K562 (cell line): ENCODE data around the gene RFPL1.

Source experiments
- BRD9 ChIP-seq: fragments of 450-650 bp; IDR thresholded peaks from 2 replicates; pipeline ENCODE4 v1.6.1; 2018; ENCODE audit warnings: low read depth; ENCODE audit not compliant: partially characterized antibody
- CEBPB ChIP-seq: fragments of 450-650 bp; IDR thresholded peaks from 2 replicates; pipeline ENCODE4 v1.6.1; 2016; ENCODE audit warnings: missing genetic modification characterization, missing compliant biosample characterization
- EP300 ChIP-seq: IDR thresholded peaks from 2 replicates; pipeline ENCODE4 v1.6.1; 2012; ENCODE audit warnings: low read length, improper control_type of control experiment
- GABPA ChIP-seq: fragments of 200-800 bp; sonication (Bioruptor generic); conservative IDR thresholded peaks from 2 replicates; pipeline ENCODE4 v1.6.1; 2016; ENCODE audit warnings: low read depth, missing genetic modification characterization, missing compliant biosample characterization
- JUND ChIP-seq, 2 experiments: IDR thresholded peaks; 2 replicates in 1 of 2; 3 replicates in 1 of 2; pipeline ENCODE4 v1.6.1; 2011; ENCODE audit warnings: borderline replicate concordance in 2 of 2, low read depth in 2 of 2, low read length in 2 of 2, improper control_type of control experiment in 1 of 2, missing biosample characterization in 1 of 2, missing genetic modification characterization in 1 of 2, missing genetic modification reagents in 1 of 2
- MAFK ChIP-seq: IDR thresholded peaks from 2 replicates; pipeline ENCODE4 v1.6.1; 2011; ENCODE audit warnings: low read length, improper control_type of control experiment
- POLR2AphosphoS5 ChIP-seq: IDR thresholded peaks from 2 replicates; pipeline ENCODE4 v1.6.1; 2011; ENCODE audit warnings: mild to moderate bottlenecking, low read depth, low read length, moderate library complexity; ENCODE audit not compliant: control insufficient read depth, insufficient read depth
- SMC3 ChIP-seq: conservative IDR thresholded peaks from 2 replicates; pipeline ENCODE4 v1.6.1; 2011; ENCODE audit warnings: low read depth, low read length, improper control_type of control experiment; ENCODE audit not compliant: insufficient read depth
- ZNF274 ChIP-seq: IDR thresholded peaks from 2 replicates; pipeline ENCODE4 v1.6.1; 2011; ENCODE audit warnings: low read depth, mild to moderate bottlenecking, low read length, moderate library complexity, borderline replicate concordance
- TF ChIP-seq, protein P1 (sequence below), 2 experiments: fragments of 450-650 bp; formaldehyde crosslinking in 1 of 2; IDR thresholded peaks; 2 replicates each; pipeline versions ENCODE4 v1.4.0 to v1.6.1; 2014 to 2020; ENCODE audit warnings: mild to moderate bottlenecking in 2 of 2, borderline replicate concordance in 1 of 2, low read depth in 1 of 2
- TF ChIP-seq, protein P2 (sequence below), 3 experiments: IDR thresholded peaks in 2 of 3; conservative IDR thresholded peaks in 1 of 3; 2 replicates each; pipeline ENCODE4 v1.5.1; 2011 to 2012; ENCODE audit warnings: low read length in 3 of 3, mild to moderate bottlenecking in 3 of 3, control low read depth in 2 of 3, improper control_type of control experiment in 1 of 3, inconsistent platforms in 1 of 3, low read depth in 1 of 3, mixed read lengths in 1 of 3, moderate library complexity in 1 of 3; ENCODE audit not compliant: insufficient read depth in 2 of 3
- TF ChIP-seq, protein P3 (sequence below): sonication (generic); formaldehyde crosslinking; IDR thresholded peaks from 2 replicates; pipeline ENCODE4 v1.8.1; 2023; ENCODE audit warnings: mild to moderate bottlenecking, missing genetic modification reagents
- TF ChIP-seq, protein P4 (sequence below): sonication (generic); formaldehyde crosslinking; IDR thresholded peaks from 2 replicates; pipeline ENCODE4 v1.9.0; 2022; ENCODE audit warnings: mild to moderate bottlenecking, missing genetic modification reagents

DNA sequence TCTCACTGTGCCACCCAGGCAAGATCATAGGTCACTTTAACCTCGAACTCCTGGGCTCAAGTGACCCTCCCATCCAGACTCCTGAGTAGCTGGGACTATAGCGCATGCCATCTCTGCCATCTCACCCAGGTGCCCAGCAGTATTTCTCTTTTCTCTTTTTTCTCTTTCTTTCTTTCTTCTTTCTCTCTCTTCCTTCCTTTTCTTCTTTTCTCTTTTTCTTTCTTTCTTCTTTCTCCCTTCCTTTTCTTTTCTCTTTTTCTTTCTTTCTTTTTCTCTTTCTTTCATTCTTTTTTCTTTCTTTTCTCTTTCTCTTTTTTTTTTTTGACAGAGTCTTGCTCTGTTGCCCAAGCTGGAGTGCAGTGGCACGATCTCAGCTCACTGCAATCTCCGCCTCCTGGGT is 13.5 kb downstream of the RFPL1 start:
- TF ChIP-seq, protein P1, sequence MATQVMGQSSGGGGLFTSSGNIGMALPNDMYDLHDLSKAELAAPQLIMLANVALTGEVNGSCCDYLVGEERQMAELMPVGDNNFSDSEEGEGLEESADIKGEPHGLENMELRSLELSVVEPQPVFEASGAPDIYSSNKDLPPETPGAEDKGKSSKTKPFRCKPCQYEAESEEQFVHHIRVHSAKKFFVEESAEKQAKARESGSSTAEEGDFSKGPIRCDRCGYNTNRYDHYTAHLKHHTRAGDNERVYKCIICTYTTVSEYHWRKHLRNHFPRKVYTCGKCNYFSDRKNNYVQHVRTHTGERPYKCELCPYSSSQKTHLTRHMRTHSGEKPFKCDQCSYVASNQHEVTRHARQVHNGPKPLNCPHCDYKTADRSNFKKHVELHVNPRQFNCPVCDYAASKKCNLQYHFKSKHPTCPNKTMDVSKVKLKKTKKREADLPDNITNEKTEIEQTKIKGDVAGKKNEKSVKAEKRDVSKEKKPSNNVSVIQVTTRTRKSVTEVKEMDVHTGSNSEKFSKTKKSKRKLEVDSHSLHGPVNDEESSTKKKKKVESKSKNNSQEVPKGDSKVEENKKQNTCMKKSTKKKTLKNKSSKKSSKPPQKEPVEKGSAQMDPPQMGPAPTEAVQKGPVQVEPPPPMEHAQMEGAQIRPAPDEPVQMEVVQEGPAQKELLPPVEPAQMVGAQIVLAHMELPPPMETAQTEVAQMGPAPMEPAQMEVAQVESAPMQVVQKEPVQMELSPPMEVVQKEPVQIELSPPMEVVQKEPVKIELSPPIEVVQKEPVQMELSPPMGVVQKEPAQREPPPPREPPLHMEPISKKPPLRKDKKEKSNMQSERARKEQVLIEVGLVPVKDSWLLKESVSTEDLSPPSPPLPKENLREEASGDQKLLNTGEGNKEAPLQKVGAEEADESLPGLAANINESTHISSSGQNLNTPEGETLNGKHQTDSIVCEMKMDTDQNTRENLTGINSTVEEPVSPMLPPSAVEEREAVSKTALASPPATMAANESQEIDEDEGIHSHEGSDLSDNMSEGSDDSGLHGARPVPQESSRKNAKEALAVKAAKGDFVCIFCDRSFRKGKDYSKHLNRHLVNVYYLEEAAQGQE (IDR thresholded peaks at IDR 0.05; ENCODE audit: borderline replicate concordance): no peak
- TF ChIP-seq, protein P1 (CRISPR knock-in tag; IDR thresholded peaks at IDR 0.05; ENCODE audit: low read depth): no peak
- TF ChIP-seq SMC3 (no peak), CEBPB (tag) (no peak), BRD9 (no peak), POLR2AphosphoS5 (no peak), JUND (IDR thresholded peaks at IDR 0.05; ENCODE audit: borderline replicate concordance, low read depth, low read length) (no peak), JUND (tag; IDR thresholded peaks at IDR 0.05; ENCODE audit: borderline replicate concordance, low read depth, low read length) (no peak), MAFK (no peak), EP300 (no peak), ZNF274 (no peak), GABPA (tag) (no peak)
- TF ChIP-seq, protein P2, sequence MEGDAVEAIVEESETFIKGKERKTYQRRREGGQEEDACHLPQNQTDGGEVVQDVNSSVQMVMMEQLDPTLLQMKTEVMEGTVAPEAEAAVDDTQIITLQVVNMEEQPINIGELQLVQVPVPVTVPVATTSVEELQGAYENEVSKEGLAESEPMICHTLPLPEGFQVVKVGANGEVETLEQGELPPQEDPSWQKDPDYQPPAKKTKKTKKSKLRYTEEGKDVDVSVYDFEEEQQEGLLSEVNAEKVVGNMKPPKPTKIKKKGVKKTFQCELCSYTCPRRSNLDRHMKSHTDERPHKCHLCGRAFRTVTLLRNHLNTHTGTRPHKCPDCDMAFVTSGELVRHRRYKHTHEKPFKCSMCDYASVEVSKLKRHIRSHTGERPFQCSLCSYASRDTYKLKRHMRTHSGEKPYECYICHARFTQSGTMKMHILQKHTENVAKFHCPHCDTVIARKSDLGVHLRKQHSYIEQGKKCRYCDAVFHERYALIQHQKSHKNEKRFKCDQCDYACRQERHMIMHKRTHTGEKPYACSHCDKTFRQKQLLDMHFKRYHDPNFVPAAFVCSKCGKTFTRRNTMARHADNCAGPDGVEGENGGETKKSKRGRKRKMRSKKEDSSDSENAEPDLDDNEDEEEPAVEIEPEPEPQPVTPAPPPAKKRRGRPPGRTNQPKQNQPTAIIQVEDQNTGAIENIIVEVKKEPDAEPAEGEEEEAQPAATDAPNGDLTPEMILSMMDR (IDR thresholded peaks at IDR 0.05 in 2 of 3, conservative IDR thresholded peaks at IDR 0.05 in 1 of 3; ENCODE audit: insufficient read depth in 2 of 3, low read depth in 1 of 3, low read length in 3 of 3): no peak
- TF ChIP-seq, protein P3, sequence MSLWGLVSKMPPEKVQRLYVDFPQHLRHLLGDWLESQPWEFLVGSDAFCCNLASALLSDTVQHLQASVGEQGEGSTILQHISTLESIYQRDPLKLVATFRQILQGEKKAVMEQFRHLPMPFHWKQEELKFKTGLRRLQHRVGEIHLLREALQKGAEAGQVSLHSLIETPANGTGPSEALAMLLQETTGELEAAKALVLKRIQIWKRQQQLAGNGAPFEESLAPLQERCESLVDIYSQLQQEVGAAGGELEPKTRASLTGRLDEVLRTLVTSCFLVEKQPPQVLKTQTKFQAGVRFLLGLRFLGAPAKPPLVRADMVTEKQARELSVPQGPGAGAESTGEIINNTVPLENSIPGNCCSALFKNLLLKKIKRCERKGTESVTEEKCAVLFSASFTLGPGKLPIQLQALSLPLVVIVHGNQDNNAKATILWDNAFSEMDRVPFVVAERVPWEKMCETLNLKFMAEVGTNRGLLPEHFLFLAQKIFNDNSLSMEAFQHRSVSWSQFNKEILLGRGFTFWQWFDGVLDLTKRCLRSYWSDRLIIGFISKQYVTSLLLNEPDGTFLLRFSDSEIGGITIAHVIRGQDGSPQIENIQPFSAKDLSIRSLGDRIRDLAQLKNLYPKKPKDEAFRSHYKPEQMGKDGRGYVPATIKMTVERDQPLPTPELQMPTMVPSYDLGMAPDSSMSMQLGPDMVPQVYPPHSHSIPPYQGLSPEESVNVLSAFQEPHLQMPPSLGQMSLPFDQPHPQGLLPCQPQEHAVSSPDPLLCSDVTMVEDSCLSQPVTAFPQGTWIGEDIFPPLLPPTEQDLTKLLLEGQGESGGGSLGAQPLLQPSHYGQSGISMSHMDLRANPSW (CRISPR knock-in tag): no peak
- TF ChIP-seq, protein P4, sequence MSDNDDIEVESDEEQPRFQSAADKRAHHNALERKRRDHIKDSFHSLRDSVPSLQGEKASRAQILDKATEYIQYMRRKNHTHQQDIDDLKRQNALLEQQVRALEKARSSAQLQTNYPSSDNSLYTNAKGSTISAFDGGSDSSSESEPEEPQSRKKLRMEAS: no peak
